NT2/D1 (cell line): ENCODE data around the gene SLC13A3.

Experiments
- YY1 ChIP-seq: IDR thresholded peaks from 2 replicates; pipeline ENCODE4 v1.6.1; 2011; ENCODE audit not compliant: insufficient read length, insufficient read depth
- ZNF274 ChIP-seq: IDR thresholded peaks from 2 replicates; pipeline ENCODE4 v1.6.1; 2011; ENCODE audit warnings: mild to moderate bottlenecking, low read depth, low read length

DNA sequence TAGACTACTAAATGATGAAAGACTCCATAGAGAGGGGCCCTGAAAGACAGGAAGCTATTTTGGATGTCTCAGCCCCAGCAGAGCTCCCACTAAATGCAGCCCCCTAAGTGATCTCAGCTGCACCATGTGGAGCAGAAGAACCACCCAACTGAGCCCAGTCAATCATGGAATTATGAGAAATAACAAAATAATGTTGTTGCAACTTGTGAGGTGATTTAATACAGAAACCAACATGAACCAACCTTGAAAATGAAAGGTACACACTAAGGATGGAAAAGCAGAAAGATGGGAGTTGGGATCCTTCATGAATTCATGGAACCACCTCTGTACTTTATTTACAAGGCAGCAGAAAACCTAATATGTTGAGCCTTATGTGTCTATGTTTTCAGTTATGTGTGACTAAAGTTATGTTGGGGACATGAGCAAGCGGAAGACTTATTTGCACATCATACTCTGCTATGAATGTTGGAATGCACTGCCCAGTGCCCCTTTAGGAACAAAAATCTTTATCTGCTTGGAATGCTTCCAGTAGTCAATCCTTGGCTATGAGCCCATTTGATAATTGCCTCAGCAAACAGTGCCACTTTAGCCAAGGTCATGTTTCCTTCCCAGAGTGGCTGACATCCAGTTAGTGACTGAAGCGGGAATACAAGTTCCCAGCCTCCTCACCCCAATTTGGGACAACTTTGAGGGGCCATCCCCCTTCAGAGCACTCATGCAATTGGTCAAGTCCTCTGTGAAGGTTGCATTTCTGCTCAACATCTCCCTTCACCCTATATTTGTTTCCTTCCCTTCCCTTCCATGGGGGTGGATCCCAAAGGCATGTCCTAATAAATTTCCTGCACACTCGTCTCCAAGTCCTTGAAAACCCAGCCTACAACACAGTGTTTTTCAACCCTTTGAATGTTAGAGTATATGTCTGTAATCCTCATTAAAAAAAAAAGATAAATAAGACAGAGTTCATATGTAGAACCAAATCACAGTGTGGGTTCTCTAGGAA is 19.6 kb upstream of the SLC13A3 start:
- TF ChIP-seq ZNF274 = no peak
- TF ChIP-seq YY1 = no peak
